GM12801 (cell line): ENCODE data around the gene OR6K3.

ENCODE experiments used
- TF ChIP-seq, protein P1 (sequence below): IDR thresholded peaks from one replicate; pipeline ENCODE4 v1.5.1; 2011; ENCODE audit warnings: control low read depth; ENCODE audit not compliant: insufficient read length; ENCODE audit errors: extremely low read depth

Gene OR6K3

DNA sequence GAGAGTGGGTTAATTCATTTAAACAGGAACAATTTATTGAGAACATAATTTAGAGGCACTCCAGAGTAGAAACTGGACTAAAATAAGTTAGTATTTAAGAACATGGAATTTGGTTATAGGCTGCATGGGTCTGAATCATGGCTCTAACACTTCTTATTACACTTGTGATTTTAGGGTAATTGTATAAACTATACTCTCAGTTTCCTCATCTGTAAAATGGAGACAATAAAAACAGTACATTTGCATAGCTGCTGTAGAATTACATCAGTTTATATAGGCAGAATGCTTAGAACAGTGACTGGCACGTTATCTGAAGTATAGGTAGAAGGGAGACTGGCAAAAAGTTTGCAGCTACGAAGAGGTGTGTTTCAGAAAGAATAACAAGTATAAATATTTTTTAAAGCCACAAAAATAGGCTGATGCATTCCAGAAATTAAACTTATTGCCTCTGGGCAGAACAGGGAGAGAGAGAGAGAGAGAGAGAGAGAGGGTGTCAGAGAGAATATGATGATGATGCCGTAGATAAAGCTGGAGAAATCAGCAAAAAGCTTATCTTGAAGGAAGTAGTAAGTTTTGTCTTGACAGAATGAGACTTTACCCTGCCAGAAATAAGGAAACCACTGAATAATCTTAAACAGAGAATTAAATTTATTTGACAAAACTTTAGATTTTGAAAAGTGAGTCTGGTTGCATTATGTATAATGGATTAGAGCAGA is 8.1 kb upstream of the OR6K3 start:
- TF ChIP-seq, protein P1, sequence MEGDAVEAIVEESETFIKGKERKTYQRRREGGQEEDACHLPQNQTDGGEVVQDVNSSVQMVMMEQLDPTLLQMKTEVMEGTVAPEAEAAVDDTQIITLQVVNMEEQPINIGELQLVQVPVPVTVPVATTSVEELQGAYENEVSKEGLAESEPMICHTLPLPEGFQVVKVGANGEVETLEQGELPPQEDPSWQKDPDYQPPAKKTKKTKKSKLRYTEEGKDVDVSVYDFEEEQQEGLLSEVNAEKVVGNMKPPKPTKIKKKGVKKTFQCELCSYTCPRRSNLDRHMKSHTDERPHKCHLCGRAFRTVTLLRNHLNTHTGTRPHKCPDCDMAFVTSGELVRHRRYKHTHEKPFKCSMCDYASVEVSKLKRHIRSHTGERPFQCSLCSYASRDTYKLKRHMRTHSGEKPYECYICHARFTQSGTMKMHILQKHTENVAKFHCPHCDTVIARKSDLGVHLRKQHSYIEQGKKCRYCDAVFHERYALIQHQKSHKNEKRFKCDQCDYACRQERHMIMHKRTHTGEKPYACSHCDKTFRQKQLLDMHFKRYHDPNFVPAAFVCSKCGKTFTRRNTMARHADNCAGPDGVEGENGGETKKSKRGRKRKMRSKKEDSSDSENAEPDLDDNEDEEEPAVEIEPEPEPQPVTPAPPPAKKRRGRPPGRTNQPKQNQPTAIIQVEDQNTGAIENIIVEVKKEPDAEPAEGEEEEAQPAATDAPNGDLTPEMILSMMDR: no peak

DNA sequence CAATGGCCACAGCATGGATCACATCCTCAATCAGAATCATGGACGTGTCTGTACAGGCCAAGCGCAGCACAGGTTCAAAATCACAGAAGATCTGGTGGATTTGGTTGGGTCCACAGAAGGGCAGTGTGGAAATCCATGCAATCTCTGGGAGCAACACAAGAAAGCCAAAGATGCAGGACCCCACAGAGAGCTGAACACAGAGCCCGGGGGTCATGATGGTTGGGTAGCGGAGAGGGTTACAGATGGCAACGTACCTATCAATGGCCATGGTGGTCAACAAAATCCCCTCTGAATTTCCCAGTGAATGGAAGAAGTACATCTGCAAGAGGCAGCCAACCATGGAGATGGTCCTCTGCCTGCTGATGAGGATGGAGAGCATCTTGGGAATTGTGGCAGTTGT is 3.9 kb upstream of the OR6K3 start:
- TF ChIP-seq, protein P1: no peak

DNA sequence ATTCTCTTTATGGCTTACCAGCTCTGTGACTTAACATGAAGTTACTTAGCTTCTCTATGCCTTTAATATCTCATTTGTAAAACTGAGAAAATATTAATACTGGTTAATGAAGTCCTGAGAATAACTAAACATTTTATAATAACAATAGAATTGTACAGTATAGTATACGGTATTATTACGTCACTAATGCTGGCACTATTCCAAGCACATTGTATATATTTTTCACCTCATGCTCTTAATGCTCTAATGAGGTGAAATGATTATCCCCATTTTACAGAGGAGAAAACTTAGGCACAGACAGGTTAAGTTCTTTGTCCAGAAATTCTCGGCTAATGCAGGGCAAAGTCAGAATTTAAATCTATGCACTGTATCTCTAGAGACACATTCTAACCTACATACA is 856 bp downstream of the OR6K3 start:
- TF ChIP-seq, protein P1: no peak

DNA sequence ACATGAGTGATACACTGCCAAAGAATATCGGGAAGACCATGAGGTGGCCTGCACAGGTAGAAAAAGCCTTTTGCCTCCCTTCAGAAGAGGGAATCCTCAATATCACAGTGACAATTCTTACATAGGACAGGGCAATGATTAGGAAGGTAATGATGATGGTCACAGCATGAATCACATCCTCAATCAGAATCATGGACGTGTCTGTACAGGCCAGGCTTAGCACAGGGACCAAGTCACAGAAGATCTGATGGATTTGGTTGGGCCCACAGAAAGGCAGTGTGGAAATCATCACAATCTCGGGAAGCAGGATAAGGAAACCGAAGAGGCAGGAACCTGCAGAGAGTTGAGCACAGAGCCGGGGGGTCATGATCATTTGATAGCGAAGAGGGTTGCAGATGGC is 3.2 kb downstream of the OR6K3 start:
- TF ChIP-seq, protein P1: no peak

DNA sequence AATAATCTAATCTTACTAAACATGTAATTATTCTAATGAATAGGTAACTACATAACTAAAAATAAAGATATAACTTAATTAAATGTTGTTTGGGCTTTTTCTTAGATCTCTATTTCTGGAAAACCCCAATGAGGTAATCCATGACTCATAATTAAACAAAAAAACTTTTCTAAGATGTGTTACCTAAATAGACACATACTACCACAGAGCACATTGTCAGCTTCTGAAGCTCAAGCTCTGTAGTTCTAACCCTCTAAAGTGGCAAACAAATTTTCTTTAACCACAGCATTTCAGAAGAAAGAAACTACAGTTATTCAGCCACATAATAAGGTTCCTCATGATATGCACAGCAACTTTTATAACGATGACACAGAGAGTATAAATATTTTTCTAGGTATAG is 4.2 kb downstream of the OR6K3 start:
- TF ChIP-seq, protein P1: no peak

DNA sequence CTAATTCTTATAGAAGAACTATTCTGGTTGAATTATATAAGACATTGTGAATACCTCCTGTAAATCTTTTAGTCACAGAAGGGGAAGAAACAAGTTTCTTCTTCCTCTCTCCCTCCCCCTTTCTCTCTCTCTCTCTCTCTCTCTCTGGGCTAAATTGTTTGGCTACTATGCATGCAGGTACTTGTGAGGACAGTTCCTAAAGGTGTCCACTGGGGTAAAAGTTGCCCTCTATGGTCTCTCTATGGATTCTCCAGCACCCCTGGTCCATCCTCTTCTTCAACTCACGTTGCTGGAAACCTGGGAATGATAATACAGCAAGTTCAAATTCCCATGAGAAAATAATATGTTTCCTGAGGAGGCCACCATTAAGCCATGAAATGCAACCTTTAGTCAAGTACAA is 5.8 kb downstream of the OR6K3 start:
- TF ChIP-seq, protein P1: no peak

DNA sequence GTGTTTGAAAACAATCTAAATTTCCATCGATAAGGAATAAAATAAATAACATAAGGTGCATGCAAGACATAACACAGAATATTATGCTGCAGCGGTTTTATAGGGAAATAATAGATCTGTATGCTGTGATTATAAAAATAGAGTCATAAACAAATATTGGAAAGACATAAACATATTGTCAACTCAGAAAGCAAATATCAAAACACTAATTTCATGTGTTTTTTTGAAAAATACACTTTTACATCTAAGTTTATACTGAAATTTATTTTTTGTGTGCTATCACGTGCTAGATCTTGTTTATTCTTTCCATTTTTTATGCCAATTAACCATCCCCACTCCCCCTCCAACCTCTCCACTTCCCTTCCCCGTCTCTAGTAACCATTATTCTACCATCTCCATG is 9.4 kb downstream of the OR6K3 start:
- TF ChIP-seq, protein P1: no peak

DNA sequence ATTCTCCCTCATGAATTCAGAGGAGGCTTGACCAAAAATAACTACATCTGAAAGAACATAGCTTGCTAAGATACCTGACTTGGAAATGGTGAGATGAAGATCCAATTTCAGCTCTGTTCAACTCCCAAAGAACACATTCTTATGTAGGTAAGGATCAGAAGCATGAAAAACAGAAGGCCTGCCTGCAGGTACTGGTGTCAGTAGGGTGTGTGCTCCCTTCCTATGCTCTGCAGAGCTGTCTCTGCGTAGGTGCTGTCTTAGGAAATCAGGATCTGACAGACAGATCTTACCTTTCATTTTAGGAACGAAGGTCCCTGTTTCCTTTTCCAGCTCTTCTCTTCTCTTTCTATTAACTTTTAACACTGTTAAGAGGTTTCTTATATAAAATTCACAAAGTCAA is 14.4 kb downstream of the OR6K3 start:
- TF ChIP-seq, protein P1: no peak
